K562 (cell line): Measurements from ENCODE around the gene PTPN18.
A peak's percentile ranks its signal among the peaks of the same experiment; 100 is the strongest.

Experiments used
- POLR2A ChIP-seq: fragments of 450-650 bp; conservative IDR thresholded peaks from 2 replicates; pipeline ENCODE4 v1.6.1; 2016
- TF ChIP-seq, protein P1 (sequence below): sonication (generic); formaldehyde crosslinking; IDR thresholded peaks from 2 replicates; pipeline ENCODE4 v1.5.0; 2020; ENCODE audit warnings: missing genetic modification reagents
- TF ChIP-seq, protein P2 (sequence below), 3 experiments: IDR thresholded peaks in 2 of 3; conservative IDR thresholded peaks in 1 of 3; 2 replicates each; pipeline ENCODE4 v1.5.1; 2011 to 2012; ENCODE audit warnings: low read length in 3 of 3, mild to moderate bottlenecking in 3 of 3, control low read depth in 2 of 3, improper control_type of control experiment in 1 of 3, inconsistent platforms in 1 of 3, low read depth in 1 of 3, mixed read lengths in 1 of 3, moderate library complexity in 1 of 3; ENCODE audit not compliant: insufficient read depth in 2 of 3

DNA sequence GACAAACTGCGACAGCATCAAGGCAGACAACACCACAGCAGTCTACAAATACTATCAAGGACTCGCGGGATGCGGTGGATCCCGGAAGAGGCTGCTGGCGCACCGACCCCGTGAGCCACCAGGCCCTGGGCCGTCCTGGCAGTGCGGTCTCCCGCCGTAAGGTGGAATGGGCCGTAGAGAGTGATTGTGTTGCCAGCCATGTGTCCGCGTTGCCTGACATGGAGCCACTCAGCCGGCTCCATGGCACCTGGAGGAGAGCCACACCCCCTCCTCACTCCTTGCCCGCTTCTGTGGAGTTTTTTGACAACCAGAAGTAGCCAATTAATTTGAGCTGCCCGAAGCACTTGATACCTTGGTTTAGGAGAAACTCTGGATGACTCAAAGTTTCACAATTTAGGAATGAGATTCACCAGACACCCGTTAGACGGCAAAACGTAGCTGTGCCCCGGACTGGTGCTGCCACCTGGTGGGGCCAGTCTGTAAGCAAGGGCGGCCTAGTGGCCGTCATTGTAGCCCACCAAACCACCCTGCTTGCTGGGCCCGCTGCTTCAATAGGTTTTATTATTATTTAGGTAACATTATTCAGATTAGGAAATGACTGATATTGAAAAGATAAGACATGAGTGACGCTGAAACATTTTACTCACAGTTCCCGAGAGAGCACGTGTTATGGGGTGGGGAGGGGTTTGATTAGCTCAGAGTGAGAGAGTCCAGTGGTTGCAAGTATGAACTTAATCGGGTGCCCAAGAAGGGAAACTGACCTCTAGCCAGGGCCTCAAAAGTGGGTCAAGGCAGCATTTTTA lies 23.4 kb upstream of the PTPN18 start:
- TF ChIP-seq, protein P1, sequence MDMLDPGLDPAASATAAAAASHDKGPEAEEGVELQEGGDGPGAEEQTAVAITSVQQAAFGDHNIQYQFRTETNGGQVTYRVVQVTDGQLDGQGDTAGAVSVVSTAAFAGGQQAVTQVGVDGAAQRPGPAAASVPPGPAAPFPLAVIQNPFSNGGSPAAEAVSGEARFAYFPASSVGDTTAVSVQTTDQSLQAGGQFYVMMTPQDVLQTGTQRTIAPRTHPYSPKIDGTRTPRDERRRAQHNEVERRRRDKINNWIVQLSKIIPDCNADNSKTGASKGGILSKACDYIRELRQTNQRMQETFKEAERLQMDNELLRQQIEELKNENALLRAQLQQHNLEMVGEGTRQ = no peak
- TF ChIP-seq, protein P2, sequence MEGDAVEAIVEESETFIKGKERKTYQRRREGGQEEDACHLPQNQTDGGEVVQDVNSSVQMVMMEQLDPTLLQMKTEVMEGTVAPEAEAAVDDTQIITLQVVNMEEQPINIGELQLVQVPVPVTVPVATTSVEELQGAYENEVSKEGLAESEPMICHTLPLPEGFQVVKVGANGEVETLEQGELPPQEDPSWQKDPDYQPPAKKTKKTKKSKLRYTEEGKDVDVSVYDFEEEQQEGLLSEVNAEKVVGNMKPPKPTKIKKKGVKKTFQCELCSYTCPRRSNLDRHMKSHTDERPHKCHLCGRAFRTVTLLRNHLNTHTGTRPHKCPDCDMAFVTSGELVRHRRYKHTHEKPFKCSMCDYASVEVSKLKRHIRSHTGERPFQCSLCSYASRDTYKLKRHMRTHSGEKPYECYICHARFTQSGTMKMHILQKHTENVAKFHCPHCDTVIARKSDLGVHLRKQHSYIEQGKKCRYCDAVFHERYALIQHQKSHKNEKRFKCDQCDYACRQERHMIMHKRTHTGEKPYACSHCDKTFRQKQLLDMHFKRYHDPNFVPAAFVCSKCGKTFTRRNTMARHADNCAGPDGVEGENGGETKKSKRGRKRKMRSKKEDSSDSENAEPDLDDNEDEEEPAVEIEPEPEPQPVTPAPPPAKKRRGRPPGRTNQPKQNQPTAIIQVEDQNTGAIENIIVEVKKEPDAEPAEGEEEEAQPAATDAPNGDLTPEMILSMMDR (IDR thresholded peaks at IDR 0.05 in 2 of 3, conservative IDR thresholded peaks at IDR 0.05 in 1 of 3; ENCODE audit: insufficient read depth in 2 of 3, low read depth in 1 of 3, low read length in 3 of 3) = peak; percentile 96 to 97 (median 96)
- no peak for TF ChIP-seq POLR2A
